Breast epithelium (tissue), 3 donors: Measurements from ENCODE around the gene BTBD8.

Experiments
- CTCF ChIP-seq, 3 donors: fragments of 450-650 bp; IDR thresholded peaks; one replicate each; pipeline ENCODE4 v1.5.1; 2016 to 2017; ENCODE audit warnings: antibody characterized with exemption in 3 of 3, mild to moderate bottlenecking in 3 of 3, moderate library complexity in 3 of 3
- POLR2A ChIP-seq: fragments of 450-650 bp; IDR thresholded peaks from one replicate; pipeline ENCODE4 v1.6.1; 2016; ENCODE audit warnings: antibody characterized with exemption, mild to moderate bottlenecking, moderate library complexity

- TF ChIP-seq CTCF (IDR thresholded peaks at IDR 0.05) (no peak), POLR2A (no peak)
Observed at GRCh38 chr1:92030656-92031107, 49.5 kb upstream of the BTBD8 start.
